ENCODE measurements around the gene FHL2. TPM values are rescaled to one million over a fixed set of nuclear protein-coding genes. Genes with fewer than 3 reads are reported as not detected.

The FHL2 gene
- total and polyA plus RNA-seq, 2 of the 13 experiments (the other 11 are each of a cell fraction or from before 2014, with no cell fraction given): 1.9 to 74.8 TPM

- TF ChIP-seq ZNF841 (CRISPR knock-in tag; IDR thresholded peaks at IDR 0.05; ENCODE audit: borderline replicate concordance) (peak; percentile 63; the same call in 1 of the 2 replicates), TOPORS (CRISPR knock-in tag; IDR thresholded peaks at IDR 0.05) (no peak), SP4 (CRISPR knock-in tag; IDR thresholded peaks at IDR 0.05) (peak; percentile 9; the same call in 1 of the 2 replicates), MTF2 (CRISPR knock-in tag; IDR thresholded peaks at IDR 0.05; ENCODE audit: borderline replicate concordance) (0 out of 2 replicates have a peak, but pooled peaks have one; percentile 5)
Measured at GRCh38 chr2:105399207-105399861, 483 bp upstream of the FHL2 start (continued).

GRCh38 chr2:105397953-105398335 lies 907 bp downstream of the FHL2 start:
- H3K9ac ChIP-seq (ENCODE audit: insufficient read depth, low read depth, low read length): peak overlapping the region; percentile 81
- H3K9me3 ChIP-seq (ENCODE audit: low read length): no peaks in the 10 kb centered on the region
- WGBS (ENCODE audit: low lambda C conversion rate): 78% methylated on average over 6 of the region's 6 CpGs
- ATAC-seq (no peak), FAIRE-seq (no peak), DNase-seq (ENCODE audit: low spot score) (no peak)
- BruUV-seq (replicated peaks): TSS peak; percentile 68
- in situ Hi-C loops (cut with HindIII; ENCODE audit: extremely low pct_ligation_motif_present, low pct_unique_long_range_greater_than_20kb) (no loop called here), intact Hi-C loops (cut with micrococcal nuclease; ENCODE audit: unreplicated experiment) (no loop called here)
- ChIA-PET CTCF (ENCODE audit: low intra/inter-chr PET ratio, low total read pairs) (no interaction called here), POLR2A (no interaction called here)
- no peak overlapping the region for H3K27ac ChIP-seq (ENCODE audit: extremely low read length, insufficient read depth, low read length)
- H3K4me3 ChIP-seq (replicated peaks in 1 of 3; ENCODE audit: insufficient read depth in 1 of 3, low read depth in 2 of 3, low read length in 3 of 3): peak overlapping the region; percentile 65 to 85 (median 80)
- peaks cover 0 to 3% of the 10 kb centered on the region in 2 experiments; a peak in 2 of 5 replicates for H3K36me3 ChIP-seq (replicated peaks in 1 of 2; ENCODE audit: control insufficient read depth in 1 of 2, insufficient read depth in 2 of 2, low read length in 2 of 2)
- no peaks in the 10 kb centered on the region for H4K20me1 ChIP-seq (ENCODE audit: insufficient read depth, low read length)
- H3K4me1 ChIP-seq (ENCODE audit: insufficient read depth, low read length): peaks cover 57% of the 10 kb centered on the region
- H2AFZ ChIP-seq (ENCODE audit: low read length): no peak overlapping the region
- H3K4me2 ChIP-seq (ENCODE audit: low read depth, low read length): peak overlapping the region; percentile 78
- H3K79me2 ChIP-seq (ENCODE audit: insufficient read depth, low read length): peaks cover 24% of the 10 kb centered on the region
- H3K27me3 ChIP-seq (ENCODE audit: control insufficient read depth in 1 of 2, insufficient read depth in 2 of 2, low read length in 2 of 2): peaks cover 0 to 6% of the 10 kb centered on the region in 2 experiments; a peak in 2 of 5 replicates
- TF ChIP-seq MLXIP (CRISPR knock-in tag; IDR thresholded peaks at IDR 0.05; ENCODE audit: borderline replicate concordance) (no peak), TSC22D2 (CRISPR knock-in tag; IDR thresholded peaks at IDR 0.05; ENCODE audit: borderline replicate concordance) (no peak), TARDBP (CRISPR knock-in tag; IDR thresholded peaks at IDR 0.05) (no peak), ZFP41 (CRISPR knock-in tag; IDR thresholded peaks at IDR 0.05; ENCODE audit: borderline replicate concordance) (no peak), GABPB1 (CRISPR knock-in tag; IDR thresholded peaks at IDR 0.05) (no peak), KAT2B (IDR thresholded peaks at IDR 0.05; ENCODE audit: borderline replicate concordance, low read depth, low read length) (no peak), MXD1 (CRISPR knock-in tag; IDR thresholded peaks at IDR 0.05) (no peak), MIER3 (CRISPR knock-in tag; IDR thresholded peaks at IDR 0.05; ENCODE audit: borderline replicate concordance) (no peak), TP53 (CRISPR knock-in tag; conservative IDR thresholded peaks at IDR 0.05) (no peak), ZUFSP (CRISPR knock-in tag; IDR thresholded peaks at IDR 0.05; ENCODE audit: borderline replicate concordance) (no peak), NCOA2 (CRISPR knock-in tag; IDR thresholded peaks at IDR 0.05) (no peak), ELF4 (CRISPR knock-in tag; IDR thresholded peaks at IDR 0.05; ENCODE audit: borderline replicate concordance) (no peak), NRL (CRISPR knock-in tag; IDR thresholded peaks at IDR 0.05; ENCODE audit: borderline replicate concordance) (no peak), ZNF530 (CRISPR knock-in tag; IDR thresholded peaks at IDR 0.05; ENCODE audit: low read depth) (no peak)

All from HepG2 (cell line).